Muscle layer of colon (tissue), 2 donors: ENCODE results near the gene ACSF3.

Experiments
- H3K27ac ChIP-seq: one replicate; pipeline ENCODE4 v1.7.0; 2013; ENCODE audit warnings: low read depth, mild to moderate bottlenecking, low read length, moderate library complexity
- H3K27me3 ChIP-seq, 2 donors: one replicate each; pipeline ENCODE4 v1.7.0; 2013; ENCODE audit warnings: low read length in 2 of 2, mild to moderate bottlenecking in 2 of 2; ENCODE audit not compliant: insufficient read depth in 2 of 2, control insufficient read depth in 1 of 2
- H3K36me3 ChIP-seq: one replicate; pipeline ENCODE4 v1.7.0; 2013; ENCODE audit warnings: mild to moderate bottlenecking, low read length; ENCODE audit not compliant: insufficient read depth
- H3K4me1 ChIP-seq: one replicate; pipeline ENCODE4 v1.7.0; 2013; ENCODE audit warnings: mild to moderate bottlenecking, low read length; ENCODE audit not compliant: insufficient read depth
- H3K4me3 ChIP-seq, 2 donors: one replicate each; pipeline ENCODE4 v1.7.0; 2013; ENCODE audit warnings: low read length in 2 of 2, low read depth in 1 of 2, mild to moderate bottlenecking in 1 of 2, moderate library complexity in 1 of 2
- H3K9ac ChIP-seq: one replicate; pipeline ENCODE4 v1.7.0; 2013; ENCODE audit warnings: low read length
- H3K9me3 ChIP-seq: one replicate; pipeline ENCODE4 v1.7.0; 2013; ENCODE audit warnings: mild to moderate bottlenecking, low read length
- donor health status: abdominal sarcoma.
- donor health status: Adenocarcinoma of cecum.

Gene ACSF3

GRCh38 chr16:89050868-89051311 is 42.8 kb upstream of the ACSF3 start:
- Histone ChIP-seq H3K27me3 (peaks cover 0 to 61% of the 10 kb centered on the region in 2 donors), H3K9ac (no peak overlapping the region), H3K4me1 (no peaks in the 10 kb centered on the region), H3K9me3 (no peaks in the 10 kb centered on the region), H3K4me3 (no peak overlapping the region), H3K27ac (no peak overlapping the region), H3K36me3 (no peaks in the 10 kb centered on the region)

GRCh38 chr16:89051521-89052166 is 42.0 kb upstream of the ACSF3 start:
- Histone ChIP-seq H3K4me1 (no peaks in the 10 kb centered on the region), H3K27ac (no peak overlapping the region), H3K4me3 (no peak overlapping the region), H3K9ac (no peak overlapping the region), H3K27me3 (peaks cover 0 to 62% of the 10 kb centered on the region in 2 donors), H3K36me3 (no peaks in the 10 kb centered on the region), H3K9me3 (no peaks in the 10 kb centered on the region)

DNA sequence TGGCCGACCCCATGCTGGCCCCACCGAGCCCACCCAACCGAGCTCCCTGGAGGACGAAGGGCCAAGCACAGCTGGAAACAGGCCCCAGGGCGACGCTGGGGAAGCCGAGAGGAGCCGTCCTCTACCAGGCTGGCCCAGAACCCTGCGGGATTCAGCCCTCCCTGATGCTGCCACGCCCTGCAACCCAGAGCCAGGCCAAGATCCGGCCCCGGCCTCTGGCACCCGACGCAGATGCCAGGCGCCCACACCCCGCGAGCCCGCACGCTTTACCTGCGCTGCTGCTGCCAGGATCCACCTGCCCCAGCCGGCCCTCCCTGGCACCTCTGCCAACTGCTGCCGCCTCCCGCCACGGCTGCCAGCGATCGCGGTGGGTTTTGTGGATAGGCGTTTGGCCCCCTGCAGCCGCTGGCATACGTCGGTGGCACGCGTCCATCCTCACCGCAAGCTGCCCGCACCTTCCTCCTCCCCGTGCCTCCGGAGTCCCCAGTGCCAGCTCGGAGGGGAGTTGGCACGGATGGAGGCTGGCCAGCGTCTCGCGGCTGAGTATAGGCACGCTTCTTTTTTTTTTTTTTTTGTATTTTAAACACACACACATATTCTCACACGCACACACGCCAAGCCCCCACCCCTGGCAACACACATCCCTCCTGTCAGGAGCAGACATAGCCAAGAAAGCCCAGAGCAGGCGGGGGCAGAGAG is 41.3 kb upstream of the ACSF3 start:
- H3K27me3 ChIP-seq = peaks cover 0 to 57% of the 10 kb centered on the region in 2 donors
- no peaks in the 10 kb centered on the region for H3K4me1 ChIP-seq
- H3K36me3 ChIP-seq = no peaks in the 10 kb centered on the region
- no peak overlapping the region for H3K27ac ChIP-seq
- no peaks in the 10 kb centered on the region for H3K9me3 ChIP-seq
- H3K4me3 ChIP-seq = no peak overlapping the region
- no peak overlapping the region for H3K9ac ChIP-seq

GRCh38 chr16:89052890-89053724 is 40.5 kb upstream of the ACSF3 start:
- H3K27ac ChIP-seq = no peak overlapping the region
- H3K36me3 ChIP-seq = no peaks in the 10 kb centered on the region
- H3K27me3 ChIP-seq = peaks cover 0 to 51% of the 10 kb centered on the region in 2 donors
- H3K4me3 ChIP-seq = no peak overlapping the region
- no peak overlapping the region for H3K9ac ChIP-seq
- H3K9me3 ChIP-seq = no peaks in the 10 kb centered on the region
- H3K4me1 ChIP-seq = no peaks in the 10 kb centered on the region

- H3K4me3 ChIP-seq = no peak overlapping the region
- no peaks in the 10 kb centered on the region for H3K4me1 ChIP-seq
- H3K9me3 ChIP-seq = no peaks in the 10 kb centered on the region
- no peak overlapping the region for H3K9ac ChIP-seq
- no peak overlapping the region for H3K27ac ChIP-seq
- H3K36me3 ChIP-seq = no peaks in the 10 kb centered on the region
- peaks cover 0 to 51% of the 10 kb centered on the region in 2 donors for H3K27me3 ChIP-seq
Observed at GRCh38 chr16:89053725-89054029, 40.0 kb upstream of the ACSF3 start.

- Histone ChIP-seq H3K9ac (no peak overlapping the region), H3K27me3 (peaks cover 0 to 48% of the 10 kb centered on the region in 2 donors), H3K4me3 (no peak overlapping the region), H3K27ac (no peak overlapping the region), H3K36me3 (no peaks in the 10 kb centered on the region), H3K4me1 (no peaks in the 10 kb centered on the region), H3K9me3 (no peaks in the 10 kb centered on the region)
Observed at GRCh38 chr16:89054261-89054661, 39.4 kb upstream of the ACSF3 start.

DNA sequence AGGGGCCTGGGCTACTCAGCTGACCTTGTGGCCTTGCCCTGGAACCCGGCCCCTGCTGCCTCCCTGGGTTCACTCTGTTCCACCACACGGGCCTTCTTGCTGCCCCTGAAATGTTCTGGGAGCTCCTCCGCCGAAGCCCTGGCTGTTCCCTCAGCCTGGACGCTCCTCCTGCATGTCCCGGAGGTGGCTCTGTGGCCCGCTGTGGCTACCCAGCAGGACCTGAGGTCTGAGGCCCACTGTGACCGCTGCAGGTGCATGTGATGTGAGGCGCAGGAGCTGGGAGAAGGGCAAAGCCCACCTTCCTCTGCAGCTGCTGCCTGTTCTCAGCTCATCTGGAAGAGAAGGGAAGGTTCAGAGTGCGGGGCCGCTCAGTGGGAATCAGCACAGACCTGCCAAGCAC is 38.9 kb upstream of the ACSF3 start:
- no peaks in the 10 kb centered on the region for H3K9me3 ChIP-seq
- H3K27ac ChIP-seq = no peak overlapping the region
- H3K27me3 ChIP-seq = peaks cover 0 to 43% of the 10 kb centered on the region in 2 donors
- H3K36me3 ChIP-seq = no peaks in the 10 kb centered on the region
- H3K4me1 ChIP-seq = no peaks in the 10 kb centered on the region
- H3K9ac ChIP-seq = no peak overlapping the region
- H3K4me3 ChIP-seq = no peak overlapping the region

DNA sequence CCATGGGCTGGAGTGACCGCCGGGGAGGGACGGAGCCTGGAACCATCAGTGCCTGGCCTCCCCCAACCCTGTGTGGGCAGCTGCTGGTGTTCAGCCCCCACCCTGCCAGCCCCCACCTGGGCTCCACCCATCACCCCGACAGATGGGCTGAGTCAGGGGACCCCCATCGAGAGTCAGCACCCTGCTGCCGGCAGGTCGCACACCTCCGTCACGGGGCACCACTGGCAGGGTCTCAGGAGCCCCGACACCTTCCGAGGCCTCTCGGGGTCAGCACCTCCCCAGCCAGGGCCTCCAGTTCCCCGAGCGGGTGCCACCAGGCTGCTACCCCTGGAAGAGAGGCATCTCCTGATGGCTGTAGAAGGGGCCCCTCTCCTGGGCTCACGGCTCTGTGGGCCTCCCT is 38.3 kb upstream of the ACSF3 start:
- Histone ChIP-seq H3K4me1 (no peaks in the 10 kb centered on the region), H3K9me3 (no peaks in the 10 kb centered on the region), H3K27ac (no peak overlapping the region), H3K36me3 (no peaks in the 10 kb centered on the region), H3K27me3 (peaks cover 0 to 37% of the 10 kb centered on the region in 2 donors), H3K9ac (no peak overlapping the region), H3K4me3 (no peak overlapping the region)

DNA sequence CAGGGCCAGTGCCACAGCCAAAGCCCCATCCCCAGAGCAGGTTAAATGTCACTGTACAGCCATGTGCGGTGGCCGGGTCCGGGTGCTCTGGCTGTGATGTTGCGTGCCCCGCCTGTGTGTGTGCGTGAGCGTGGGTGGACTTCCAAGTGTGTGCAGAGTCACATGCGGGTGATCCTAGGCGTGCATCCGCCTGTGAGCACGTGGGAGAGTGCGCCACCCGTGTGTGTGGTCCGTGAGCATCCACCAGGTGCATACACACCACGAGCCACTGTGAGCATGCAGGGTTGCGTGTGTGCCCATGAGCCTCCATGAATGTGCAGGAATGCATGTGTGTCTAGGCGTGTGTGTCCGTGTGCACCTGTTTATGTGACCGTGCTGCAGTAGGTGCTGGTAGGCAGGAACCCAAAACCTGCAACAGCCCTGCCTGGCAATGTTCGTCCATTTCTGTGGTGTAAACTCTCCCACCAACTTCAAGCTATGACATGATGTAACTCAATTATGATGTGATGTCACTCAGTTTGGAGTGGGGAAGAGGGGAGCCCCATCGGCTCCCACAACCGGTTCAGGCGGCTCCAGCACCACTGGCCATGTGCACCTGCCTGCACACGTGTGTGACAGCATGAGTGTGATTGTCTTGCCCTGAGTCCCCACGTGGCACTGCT is 37.6 kb upstream of the ACSF3 start:
- Histone ChIP-seq H3K4me3 (no peak overlapping the region), H3K9ac (no peak overlapping the region), H3K27me3 (peaks cover 0 to 34% of the 10 kb centered on the region in 2 donors)

DNA sequence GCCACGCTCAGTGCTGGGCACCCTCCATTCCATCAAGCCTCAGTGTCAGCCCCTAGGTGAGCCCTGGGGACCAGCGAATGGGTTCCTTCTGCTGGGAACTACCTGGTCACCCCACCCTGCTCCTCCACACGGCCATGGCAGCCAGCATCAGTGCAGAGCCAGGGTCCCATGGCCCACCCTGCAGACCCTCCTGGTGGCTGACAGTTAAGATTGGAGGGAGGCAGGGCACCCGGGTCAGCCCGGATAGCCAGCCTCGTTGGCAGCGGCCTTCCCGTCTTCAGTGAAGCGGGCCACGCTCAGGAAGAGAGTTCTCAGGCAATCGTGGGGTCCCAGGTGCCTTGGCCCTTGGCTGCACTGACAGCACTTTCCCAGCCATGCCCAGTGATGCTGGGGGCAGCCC is 37.1 kb upstream of the ACSF3 start:
- Histone ChIP-seq H3K9ac (no peak overlapping the region), H3K27ac (no peak overlapping the region), H3K36me3 (no peaks in the 10 kb centered on the region), H3K4me3 (no peak overlapping the region), H3K9me3 (no peaks in the 10 kb centered on the region), H3K27me3 (peaks cover 0 to 30% of the 10 kb centered on the region in 2 donors), H3K4me1 (no peaks in the 10 kb centered on the region)

More for the DNA sequence above, 37.6 kb upstream of the ACSF3 start:
- Histone ChIP-seq H3K4me1 (no peaks in the 10 kb centered on the region), H3K27ac (no peak overlapping the region), H3K36me3 (no peaks in the 10 kb centered on the region), H3K9me3 (no peaks in the 10 kb centered on the region)

DNA sequence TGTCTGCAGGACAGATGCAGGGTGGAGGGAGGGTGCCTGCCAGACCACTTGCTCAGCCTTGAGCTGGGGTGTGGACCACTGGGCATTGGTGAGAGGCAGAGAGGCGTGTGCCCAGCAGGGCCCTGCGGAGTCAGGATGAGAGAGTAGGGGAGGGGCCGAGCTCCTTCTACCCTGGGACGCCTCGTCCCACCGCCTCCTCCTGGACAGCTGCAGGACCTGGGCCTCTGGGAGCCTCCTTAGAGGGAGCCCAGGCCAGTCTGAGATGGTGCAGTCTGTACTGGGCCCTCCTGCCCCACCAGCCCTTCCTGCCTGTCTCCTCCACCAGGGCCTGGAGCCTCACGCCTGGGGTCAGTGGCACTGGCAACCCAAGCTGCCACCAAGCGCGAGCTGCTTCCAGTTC is 35.9 kb upstream of the ACSF3 start:
- no peak overlapping the region for H3K4me3 ChIP-seq
- H3K27me3 ChIP-seq = peaks cover 0 to 26% of the 10 kb centered on the region in 2 donors
- no peaks in the 10 kb centered on the region for H3K9me3 ChIP-seq
- no peaks in the 10 kb centered on the region for H3K36me3 ChIP-seq
- no peak overlapping the region for H3K9ac ChIP-seq
- no peaks in the 10 kb centered on the region for H3K4me1 ChIP-seq
- no peak overlapping the region for H3K27ac ChIP-seq
